ENCODE data around the gene TSPEAR.
"Not testable (repeated sequence)": the region's sequence is repeated elsewhere in the genome, so short reads cannot be mapped to it uniquely, and the experiment has no call there.

Gene TSPEAR

DNA sequence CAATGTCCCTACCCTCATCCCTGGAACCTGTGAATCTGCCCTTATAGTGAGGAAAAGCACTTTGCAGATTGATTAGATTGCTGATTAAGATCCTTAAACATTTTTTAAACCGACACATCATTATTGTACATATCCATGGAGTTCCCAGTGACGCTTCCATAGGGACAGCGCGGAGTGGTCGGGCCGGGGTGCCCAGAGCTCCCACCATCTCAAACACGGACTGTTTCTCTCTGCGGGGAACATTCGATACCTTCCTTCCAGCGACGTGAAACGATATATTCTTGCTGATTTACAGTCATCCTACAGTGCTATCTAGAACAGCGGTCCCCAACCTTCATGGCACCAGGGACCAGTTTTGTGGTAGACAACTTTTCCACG lies 10.4 kb downstream of the TSPEAR start:
- DNase-seq = no peak

DNA sequence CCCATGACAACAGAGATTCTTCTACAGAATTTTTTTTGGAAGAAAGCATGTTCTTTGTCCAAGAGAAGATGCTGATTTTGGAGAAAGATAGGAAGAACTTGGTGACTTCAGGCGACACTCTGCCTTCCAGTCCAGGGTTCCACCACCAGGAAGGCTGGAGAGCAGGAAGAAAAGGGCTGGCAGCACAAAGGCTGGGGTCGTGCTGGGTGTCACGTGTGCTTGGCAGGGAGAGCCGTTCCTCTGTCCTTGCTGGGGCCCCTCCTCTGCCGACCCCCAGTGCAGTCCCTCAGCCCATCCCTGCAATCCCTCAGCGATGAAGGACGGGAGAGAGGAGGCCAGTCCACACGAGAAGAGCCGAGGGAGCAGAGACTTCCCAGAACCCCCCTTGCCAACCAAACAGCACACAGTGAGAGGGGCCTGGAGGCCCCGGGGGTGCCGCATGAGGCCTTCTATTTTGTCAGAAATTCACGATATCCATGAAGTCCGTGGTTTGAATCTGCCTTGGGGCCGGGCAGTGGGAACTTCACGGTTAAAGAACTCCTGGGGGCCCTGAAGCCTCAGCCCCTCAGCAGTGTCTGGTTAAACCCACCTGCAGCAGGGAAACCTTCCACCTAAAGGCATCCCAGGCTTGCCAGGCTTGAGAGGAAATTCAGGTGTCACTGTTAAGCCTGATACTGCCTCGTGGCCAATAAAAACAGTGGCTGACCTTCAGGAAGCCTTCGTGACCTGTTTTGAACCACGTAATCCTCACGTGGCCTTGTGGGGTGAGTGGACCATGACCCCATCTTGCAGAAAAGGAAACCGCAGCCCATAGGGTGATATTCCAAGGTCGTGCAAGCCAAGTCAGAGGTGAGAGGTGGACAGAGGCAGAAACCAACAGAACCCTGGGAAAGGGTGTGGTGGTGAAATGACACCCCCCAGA lies 11.0 kb downstream of the TSPEAR start:
- no peak for DNase-seq

GRCh38 chr21:44699502-44700001 lies 11.8 kb downstream of the TSPEAR start:
- no peak for DNase-seq

GRCh38 chr21:44697811-44698734 lies 13.3 kb downstream of the TSPEAR start:
- DNase-seq = no peak

GRCh38 chr21:44697172-44697810 lies 14.1 kb downstream of the TSPEAR start, which contains the start of gene KRTAP10-12:
KRTAP10-12 (plus strand) TSS chr21:44697172; CDS start chr21:44697202, 30 bp downstream.
- not testable (repeated sequence) for DNase-seq

- no peak for DNase-seq
Observed at GRCh38 chr21:44696572-44696971, 14.8 kb downstream of the TSPEAR start.

DNA sequence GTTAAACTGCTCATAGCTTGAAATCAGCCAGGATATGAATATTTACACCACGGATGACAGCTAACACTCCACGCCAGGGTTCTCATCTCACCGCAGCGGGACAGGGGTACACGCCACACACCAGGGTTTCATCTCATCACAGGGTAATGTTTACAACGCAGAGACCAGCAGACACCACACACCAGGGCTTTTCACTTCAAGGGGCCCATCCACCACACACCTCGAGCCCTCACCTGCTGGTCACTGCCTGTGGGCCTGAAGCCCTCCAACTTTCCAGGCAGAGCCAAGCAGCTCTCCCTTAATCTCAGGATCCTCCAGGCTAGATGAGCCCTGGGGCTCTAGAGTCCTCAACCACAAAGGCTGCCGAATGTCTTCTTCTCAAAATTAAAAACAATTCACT lies 15.7 kb downstream of the TSPEAR start:
- DNase-seq = no peak

DNA sequence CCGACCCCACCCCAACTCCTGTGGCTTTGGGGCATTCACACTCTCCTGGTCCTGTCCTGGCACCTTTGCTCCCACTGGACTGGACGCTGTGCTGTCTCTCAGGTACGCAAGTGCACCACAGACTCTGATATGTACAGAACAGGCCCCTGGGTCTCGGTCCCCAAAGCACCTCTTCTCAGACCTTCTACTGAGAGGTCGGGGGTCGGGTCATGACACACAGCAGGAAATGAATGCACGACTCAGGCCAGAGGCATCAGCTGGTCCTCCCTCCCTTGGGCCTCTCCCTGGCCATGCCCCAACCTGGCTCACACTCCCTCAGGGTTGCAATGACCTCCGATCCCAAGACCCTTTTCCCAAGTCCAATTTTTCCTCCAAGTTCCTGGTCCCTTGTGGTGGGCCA lies 16.2 kb downstream of the TSPEAR start:
- no peak for DNase-seq

DNA sequence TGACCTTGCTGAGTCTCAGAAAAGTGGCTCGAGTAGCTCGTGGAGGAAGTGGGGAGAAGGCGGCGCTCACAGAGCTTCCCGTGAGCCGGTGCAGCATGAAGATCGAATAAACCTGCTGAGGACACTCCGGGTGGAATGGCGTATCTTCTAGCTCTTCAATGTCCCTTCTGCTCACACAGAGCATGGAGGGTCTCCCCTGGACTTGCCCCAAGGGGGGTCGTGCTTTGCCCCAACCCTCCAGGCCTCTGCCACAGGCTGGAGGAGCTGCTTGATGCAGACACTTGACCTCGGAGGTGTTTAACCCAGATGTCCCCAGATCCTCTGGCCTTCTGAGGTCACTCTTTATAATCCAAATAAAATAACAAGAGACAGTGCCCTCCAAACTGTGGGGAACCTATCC lies 16.6 kb downstream of the TSPEAR start:
- DNase-seq = no peak

GRCh38 chr21:44692798-44693512 lies 18.4 kb downstream of the TSPEAR start:
- no peak for DNase-seq

GRCh38 chr21:44691686-44692085 lies 19.7 kb downstream of the TSPEAR start:
- no peak for DNase-seq

- not testable (repeated sequence) for DNase-seq
Observed at GRCh38 chr21:44689740-44690139, 21.6 kb downstream of the TSPEAR start.

DNA sequence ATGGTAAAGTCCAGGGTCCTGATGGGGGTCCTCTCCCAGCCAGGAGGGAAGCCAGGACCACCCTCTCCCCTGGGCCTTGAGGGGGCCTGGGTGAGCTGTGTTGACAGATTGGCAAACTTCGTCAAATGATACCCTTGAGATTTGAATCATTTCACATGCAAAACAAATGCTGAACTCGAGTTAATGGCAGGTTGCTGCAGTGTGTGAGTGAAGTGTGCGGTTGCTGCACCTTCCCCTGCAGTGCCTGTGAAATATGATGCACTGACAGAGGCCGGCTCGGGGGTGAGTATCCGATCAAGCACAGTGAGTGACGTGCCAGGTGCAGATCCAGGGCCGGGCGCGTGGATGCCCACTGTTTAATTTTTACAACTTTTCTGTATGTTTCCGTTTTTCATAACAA lies 23.7 kb downstream of the TSPEAR start:
- DNase-seq = no peak

GRCh38 chr21:44686843-44687561 lies 24.4 kb downstream of the TSPEAR start:
- no peak for DNase-seq

GRCh38 chr21:44686000-44686781 lies 25.2 kb downstream of the TSPEAR start:
- no peak for DNase-seq

GRCh38 chr21:44685050-44685449 lies 26.3 kb downstream of the TSPEAR start:
- DNase-seq = not testable (repeated sequence)

- DNase-seq = no peak
Observed at GRCh38 chr21:44684483-44684882, 26.9 kb downstream of the TSPEAR start.

GRCh38 chr21:44684077-44684476 lies 27.3 kb downstream of the TSPEAR start:
- no peak for DNase-seq

GRCh38 chr21:44682580-44683151 lies 28.7 kb downstream of the TSPEAR start:
- no peak for DNase-seq

GRCh38 chr21:44681861-44682579 lies 29.4 kb downstream of the TSPEAR start, which contains the start of gene KRTAP12-1:
KRTAP12-1 (minus strand) TSS chr21:44682163; CDS start chr21:44682123, 40 bp downstream.
- DNase-seq = no peak

Data from stimulated activated CD4-positive, alpha-beta T cell treated with anti-CD3 and anti-CD28 coated beads, Interleukin-4, amount 100 ng/mL, for 1 hour (primary cell).